Osteoblast (primary cell): Measurements from ENCODE around the gene ZNF444. TPM values are rescaled to one million over a fixed set of nuclear protein-coding genes. Genes with fewer than 3 reads are reported as not detected.

Experiments
- DNase-seq: peaks from one replicate; pipeline ENCODE4 v3.0.0; 2011; ENCODE audit warnings: low spot score, mixed read lengths; ENCODE audit not compliant: insufficient read length; ENCODE audit errors: missing footprints
- H2AFZ ChIP-seq: 2 replicates; pipeline ENCODE4 v1.6.0; 2011; ENCODE audit warnings: mild to moderate bottlenecking, low read length
- H3K27ac ChIP-seq: 2 replicates; pipeline ENCODE4 v1.5.1; 2011; ENCODE audit warnings: mild to moderate bottlenecking, low read depth, low read length, moderate library complexity
- H3K27me3 ChIP-seq: 2 replicates; pipeline ENCODE4 v1.6.0; 2012; ENCODE audit warnings: mild to moderate bottlenecking, control low read depth, inconsistent platforms, low read length, moderate library complexity; ENCODE audit not compliant: insufficient read depth
- H3K36me3 ChIP-seq: 2 replicates; pipeline ENCODE4 v1.5.1; 2011; ENCODE audit warnings: mild to moderate bottlenecking, low read length, control low read depth, moderate library complexity; ENCODE audit not compliant: insufficient read depth
- H3K4me1 ChIP-seq: 2 replicates; pipeline ENCODE4 v1.5.1; 2011; ENCODE audit warnings: mild to moderate bottlenecking, low read length, control low read depth, moderate library complexity; ENCODE audit not compliant: insufficient read depth
- H3K4me2 ChIP-seq: 2 replicates; pipeline ENCODE4 v1.6.0; 2011; ENCODE audit warnings: mild to moderate bottlenecking, low read length; ENCODE audit not compliant: insufficient read depth
- H3K4me3 ChIP-seq: fragments of 200-600 bp; sonication (generic); 3 replicates; pipeline ENCODE4 v1.5.1; 2012; ENCODE audit warnings: mild to moderate bottlenecking, low read length, inconsistent platforms; ENCODE audit not compliant: insufficient read depth
- H3K79me2 ChIP-seq: 2 replicates; pipeline ENCODE4 v1.6.0; 2012; ENCODE audit warnings: mild to moderate bottlenecking, low read length, control low read depth, inconsistent platforms; ENCODE audit not compliant: insufficient read depth
- H3K9me3 ChIP-seq: 2 replicates; pipeline ENCODE4 v1.5.1; 2011; ENCODE audit warnings: low read depth, low read length, control low read depth
- H4K20me1 ChIP-seq: 2 replicates; pipeline ENCODE4 v1.6.0; 2012; ENCODE audit warnings: mild to moderate bottlenecking, low read length, control low read depth; ENCODE audit not compliant: insufficient read depth
- CTCF ChIP-seq: IDR thresholded peaks from 2 replicates; pipeline ENCODE4 v1.5.1; 2011; ENCODE audit warnings: mild to moderate bottlenecking, low read depth, low read length, moderate library complexity; ENCODE audit errors: extremely low read depth
- total RNA-seq: library from RNA; depleted of rRNA; stranded (reverse); fragments of >200 nt; gene quantifications from 2 replicates; pipeline ENCODE4 v1.2.3, GENCODE V29; 2012

ZNF444 gene
- total RNA-seq, 1 donor, result 16.6 TPM

- Histone ChIP-seq H3K36me3 (peaks cover 18% of the 10 kb centered on the region), H3K79me2 (peaks cover 78% of the 10 kb centered on the region)
Observed at GRCh38 chr19:56098731-56099568, 42.1 kb upstream of the ZNF444 start.

GRCh38 chr19:56099638-56100539 is 41.2 kb upstream of the ZNF444 start:
- no peak overlapping the region for H3K4me3 ChIP-seq
- H2AFZ ChIP-seq, result no peak overlapping the region
- no peak overlapping the region for H3K4me2 ChIP-seq
- no peaks in the 10 kb centered on the region for H3K4me1 ChIP-seq
- H3K36me3 ChIP-seq, result peaks cover 16% of the 10 kb centered on the region
- H3K27ac ChIP-seq, result no peak overlapping the region
- H3K9me3 ChIP-seq, result no peaks in the 10 kb centered on the region
- peaks cover 35% of the 10 kb centered on the region for H4K20me1 ChIP-seq
- H3K27me3 ChIP-seq, result no peaks in the 10 kb centered on the region
- no peak for TF ChIP-seq CTCF
- H3K79me2 ChIP-seq, result peaks cover 81% of the 10 kb centered on the region
- peak; percentile 76 for DNase-seq

More at GRCh38 chr19:56098731-56099568, 42.1 kb upstream of the ZNF444 start:
- Histone ChIP-seq H3K4me3 (no peak overlapping the region), H3K9me3 (no peaks in the 10 kb centered on the region), H3K27ac (no peak overlapping the region), H4K20me1 (peaks cover 30% of the 10 kb centered on the region), H3K4me2 (no peak overlapping the region), H2AFZ (no peak overlapping the region), H3K27me3 (no peaks in the 10 kb centered on the region), H3K4me1 (no peaks in the 10 kb centered on the region)
- DNase-seq, result peak; percentile 86
- TF ChIP-seq CTCF, result no peak

- Histone ChIP-seq H2AFZ (no peak overlapping the region), H3K79me2 (peaks cover 81% of the 10 kb centered on the region), H3K4me2 (no peak overlapping the region), H3K4me3 (no peak overlapping the region), H3K27me3 (no peaks in the 10 kb centered on the region), H3K36me3 (peaks cover 15% of the 10 kb centered on the region), H3K9me3 (no peaks in the 10 kb centered on the region), H3K4me1 (no peaks in the 10 kb centered on the region), H4K20me1 (peaks cover 37% of the 10 kb centered on the region), H3K27ac (no peak overlapping the region)
- TF ChIP-seq CTCF, result no peak
- peak; percentile 72 for DNase-seq
Observed at GRCh38 chr19:56101095-56101494, 40.0 kb upstream of the ZNF444 start.
